IMR-90 (cell line): ENCODE data around the gene CFAP45.

ENCODE experiments used
- BHLHE40 ChIP-seq: fragments of 150-350 bp; IDR thresholded peaks from 2 replicates; pipeline ENCODE4 v1.6.1; 2016; ENCODE audit warnings: mild to moderate bottlenecking, low read depth, low read length
- CEBPB ChIP-seq: IDR thresholded peaks from 2 replicates; pipeline ENCODE4 v1.6.1; 2012; ENCODE audit warnings: low read depth, low read length, improper control_type of control experiment
- FOS ChIP-seq: fragments of 150-350 bp; IDR thresholded peaks from 2 replicates; pipeline ENCODE4 v1.6.1; 2016; ENCODE audit warnings: low read depth, low read length
- MAFK ChIP-seq: IDR thresholded peaks from 2 replicates; pipeline ENCODE4 v1.6.1; 2012; ENCODE audit warnings: low read depth, low read length, improper control_type of control experiment
- MAZ ChIP-seq: IDR thresholded peaks from 2 replicates; pipeline ENCODE4 v1.6.1; 2012; ENCODE audit warnings: low read depth, mild to moderate bottlenecking, low read length, improper control_type of control experiment, moderate library complexity, borderline replicate concordance
- MXI1 ChIP-seq: IDR thresholded peaks from 2 replicates; pipeline ENCODE4 v1.6.1; 2012; ENCODE audit warnings: low read depth, mild to moderate bottlenecking, low read length, moderate library complexity, borderline replicate concordance
- NFE2L2 ChIP-seq: fragments of 150-350 bp; IDR thresholded peaks from 2 replicates; pipeline ENCODE4 v1.6.1; 2016; ENCODE audit warnings: low read depth, mild to moderate bottlenecking, low read length
- POLR2A ChIP-seq: IDR thresholded peaks from 2 replicates; pipeline ENCODE4 v1.6.1; 2012; ENCODE audit warnings: mild to moderate bottlenecking, low read depth, low read length
- RAD21 ChIP-seq: IDR thresholded peaks from 2 replicates; pipeline ENCODE4 v1.6.1; 2012; ENCODE audit warnings: low read length, improper control_type of control experiment
- RCOR1 ChIP-seq: IDR thresholded peaks from 2 replicates; pipeline ENCODE4 v1.6.1; 2012; ENCODE audit warnings: mild to moderate bottlenecking, low read length, improper control_type of control experiment; ENCODE audit not compliant: insufficient replicate concordance
- RFX5 ChIP-seq: IDR thresholded peaks from 2 replicates; pipeline ENCODE4 v1.8.0; 2012; ENCODE audit warnings: low read depth, mild to moderate bottlenecking, low read length, moderate library complexity
- TF ChIP-seq, protein P1 (sequence below): conservative IDR thresholded peaks from 2 replicates; pipeline ENCODE4 v1.5.1; 2012; ENCODE audit warnings: mild to moderate bottlenecking, low read depth, low read length, improper control_type of control experiment
- TF ChIP-seq, protein P2 (sequence below): fragments of 150-350 bp; IDR thresholded peaks from 2 replicates; pipeline ENCODE4 v1.6.1; 2016; ENCODE audit warnings: low read depth, mild to moderate bottlenecking, low read length, moderate library complexity, borderline replicate concordance
- TF ChIP-seq, protein P3 (sequence below): fragments of 150-350 bp; IDR thresholded peaks from 2 replicates; pipeline ENCODE4 v1.6.1; 2017; ENCODE audit warnings: mild to moderate bottlenecking, antibody characterized with exemption, low read length, low read depth

DNA sequence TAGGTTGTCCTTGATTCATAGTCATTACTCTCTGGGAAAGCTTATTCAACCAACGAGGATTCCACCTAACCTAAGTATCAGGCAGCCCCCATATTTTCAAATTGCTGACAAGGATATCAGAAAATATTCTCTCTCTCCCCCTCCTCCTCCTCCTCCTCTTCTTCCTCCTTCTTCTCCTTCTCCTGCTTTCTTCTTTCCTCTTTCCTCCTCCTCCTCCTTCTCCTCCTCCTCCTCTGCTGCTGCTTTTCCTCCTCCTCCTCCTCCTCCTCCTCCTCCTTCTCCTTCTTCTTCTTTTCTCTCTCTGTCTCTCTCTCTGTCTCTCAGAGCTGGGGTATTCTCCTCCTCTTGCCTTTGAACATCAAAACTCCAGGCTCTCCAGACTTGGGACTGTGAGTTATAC is 48.0 kb upstream of the CFAP45 start:
- TF ChIP-seq, protein P1, sequence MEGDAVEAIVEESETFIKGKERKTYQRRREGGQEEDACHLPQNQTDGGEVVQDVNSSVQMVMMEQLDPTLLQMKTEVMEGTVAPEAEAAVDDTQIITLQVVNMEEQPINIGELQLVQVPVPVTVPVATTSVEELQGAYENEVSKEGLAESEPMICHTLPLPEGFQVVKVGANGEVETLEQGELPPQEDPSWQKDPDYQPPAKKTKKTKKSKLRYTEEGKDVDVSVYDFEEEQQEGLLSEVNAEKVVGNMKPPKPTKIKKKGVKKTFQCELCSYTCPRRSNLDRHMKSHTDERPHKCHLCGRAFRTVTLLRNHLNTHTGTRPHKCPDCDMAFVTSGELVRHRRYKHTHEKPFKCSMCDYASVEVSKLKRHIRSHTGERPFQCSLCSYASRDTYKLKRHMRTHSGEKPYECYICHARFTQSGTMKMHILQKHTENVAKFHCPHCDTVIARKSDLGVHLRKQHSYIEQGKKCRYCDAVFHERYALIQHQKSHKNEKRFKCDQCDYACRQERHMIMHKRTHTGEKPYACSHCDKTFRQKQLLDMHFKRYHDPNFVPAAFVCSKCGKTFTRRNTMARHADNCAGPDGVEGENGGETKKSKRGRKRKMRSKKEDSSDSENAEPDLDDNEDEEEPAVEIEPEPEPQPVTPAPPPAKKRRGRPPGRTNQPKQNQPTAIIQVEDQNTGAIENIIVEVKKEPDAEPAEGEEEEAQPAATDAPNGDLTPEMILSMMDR: no peak
- TF ChIP-seq POLR2A: no peak
- TF ChIP-seq RFX5: no peak
- TF ChIP-seq, protein P2, sequence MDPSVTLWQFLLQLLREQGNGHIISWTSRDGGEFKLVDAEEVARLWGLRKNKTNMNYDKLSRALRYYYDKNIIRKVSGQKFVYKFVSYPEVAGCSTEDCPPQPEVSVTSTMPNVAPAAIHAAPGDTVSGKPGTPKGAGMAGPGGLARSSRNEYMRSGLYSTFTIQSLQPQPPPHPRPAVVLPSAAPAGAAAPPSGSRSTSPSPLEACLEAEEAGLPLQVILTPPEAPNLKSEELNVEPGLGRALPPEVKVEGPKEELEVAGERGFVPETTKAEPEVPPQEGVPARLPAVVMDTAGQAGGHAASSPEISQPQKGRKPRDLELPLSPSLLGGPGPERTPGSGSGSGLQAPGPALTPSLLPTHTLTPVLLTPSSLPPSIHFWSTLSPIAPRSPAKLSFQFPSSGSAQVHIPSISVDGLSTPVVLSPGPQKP: no peak
- TF ChIP-seq, protein P3, sequence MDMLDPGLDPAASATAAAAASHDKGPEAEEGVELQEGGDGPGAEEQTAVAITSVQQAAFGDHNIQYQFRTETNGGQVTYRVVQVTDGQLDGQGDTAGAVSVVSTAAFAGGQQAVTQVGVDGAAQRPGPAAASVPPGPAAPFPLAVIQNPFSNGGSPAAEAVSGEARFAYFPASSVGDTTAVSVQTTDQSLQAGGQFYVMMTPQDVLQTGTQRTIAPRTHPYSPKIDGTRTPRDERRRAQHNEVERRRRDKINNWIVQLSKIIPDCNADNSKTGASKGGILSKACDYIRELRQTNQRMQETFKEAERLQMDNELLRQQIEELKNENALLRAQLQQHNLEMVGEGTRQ: no peak
- no peak for TF ChIP-seq RAD21
- no peak for TF ChIP-seq MAFK
- no peak for TF ChIP-seq CEBPB
- no peak for TF ChIP-seq BHLHE40
- no peak for TF ChIP-seq FOS
- TF ChIP-seq NFE2L2: no peak
- TF ChIP-seq MXI1: no peak
- TF ChIP-seq MAZ: no peak
- TF ChIP-seq RCOR1: no peak
